ENCODE measurements around the gene SLC25A21.

GRCh38 chr14:36746872-36747271 is 425.5 kb downstream of the SLC25A21 start:
- TF ChIP-seq CTCF (IDR thresholded peaks at IDR 0.05) (no peak), POLR2A (IDR thresholded peaks at IDR 0.05) (no peak)
